ENCODE measurements around the gene LEFTY1. TPM values are rescaled to one million over a fixed set of nuclear protein-coding genes. Genes with fewer than 3 reads are reported as not detected.

LEFTY1 gene
- total and polyA plus RNA-seq, 3 experiments from 2014 or later: 0.21 TPM; not detected in 2

DNA sequence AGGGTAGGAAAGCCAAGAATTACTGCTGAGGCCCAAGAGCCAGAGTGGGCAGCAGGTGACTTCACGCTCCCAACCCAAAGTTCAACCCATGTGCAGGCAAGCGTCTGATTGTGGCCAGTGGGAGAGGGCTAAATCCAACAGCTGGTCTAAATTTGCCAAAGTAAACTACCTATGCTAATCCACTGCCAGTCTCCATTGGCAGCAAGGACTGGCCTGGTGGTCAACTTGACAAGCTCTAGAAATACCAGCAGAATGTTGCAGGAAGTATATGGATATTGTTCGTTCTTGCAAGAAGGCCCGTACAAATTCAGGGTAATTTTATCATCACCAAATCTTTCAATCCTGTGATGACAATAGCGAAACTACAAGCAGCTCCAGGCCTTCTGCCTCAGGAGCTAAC, 8.3 kb downstream of the LEFTY1 start:
- DNase-seq: no peak
- Mint-ChIP-seq H3K27ac (peak overlapping the region; percentile 90 to 97 (median 94)), H3K27me3 (no peaks in the 10 kb centered on the region), H3K9me3 (no peaks in the 10 kb centered on the region), H3K4me3 (peak overlapping the region; percentile 94 to 99 (median 97)), H3K4me1 (peaks cover 62 to 68% (median 67%) of the 10 kb centered on the region in 3 donors), H3K36me3 (peaks cover 0 to 59% (median 8%) of the 10 kb centered on the region in 3 donors)
- Histone ChIP-seq H3K27ac (ENCODE audit: low read depth, low read length) (peak overlapping the region; percentile 95), H3K36me3 (ENCODE audit: insufficient read depth, low read length) (peaks cover 22% of the 10 kb centered on the region), H3K4me3 (ENCODE audit: low read length) (peak overlapping the region; percentile 92), H3K9me3 (ENCODE audit: low read length) (no peaks in the 10 kb centered on the region), H3K4me1 (ENCODE audit: insufficient read depth, low read length) (peaks cover 63% of the 10 kb centered on the region), H3K27me3 (ENCODE audit: insufficient read depth, low read length, poor library complexity, severe bottlenecking) (no peaks in the 10 kb centered on the region)
- ChIA-PET CTCF (interaction anchor here (0.6 to 7.9 kb wide), 10 partner anchors 9 to 405 kb away, joined by 3 to 117 read pairs (median 6); partner anchors contain the start of genes PYCR2 and SRP9), POLR2A (interaction anchor here (0.6 to 4.8 kb wide), 9 partner anchors 9 to 579 kb away, joined by 3 to 95 read pairs (median 14); partner anchors contain the start of genes PYCR2 and SRP9)

DNA sequence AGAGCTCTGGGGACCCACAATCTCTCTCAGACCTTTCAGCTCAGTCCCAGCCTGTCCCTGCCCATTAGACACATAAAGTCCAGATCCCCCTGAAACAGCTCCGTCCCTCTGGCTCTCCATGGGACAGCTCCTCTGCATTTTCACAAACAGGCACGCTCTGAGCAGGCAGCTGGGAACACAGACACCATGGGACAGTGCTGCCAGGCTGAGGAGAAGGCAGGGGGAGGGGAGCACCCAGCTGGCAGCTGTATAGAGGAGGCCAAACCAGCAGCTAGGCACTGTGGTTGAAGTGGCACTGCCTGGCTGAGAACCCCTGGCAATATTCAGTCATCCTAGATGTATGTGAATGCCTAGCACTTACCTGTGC, 8.7 kb downstream of the LEFTY1 start:
- Mint-ChIP-seq H3K9me3 (no peaks in the 10 kb centered on the region), H3K4me3 (peak overlapping the region; percentile 94 to 99 (median 97)), H3K36me3 (peaks cover 0 to 63% (median 8%) of the 10 kb centered on the region in 3 donors), H3K4me1 (peaks cover 66 to 72% (median 71%) of the 10 kb centered on the region in 3 donors), H3K27me3 (no peaks in the 10 kb centered on the region), H3K27ac (peak overlapping the region; percentile 90 to 96 (median 94))
- ChIA-PET CTCF (interaction anchor here (0.6 to 7.9 kb wide), 7 partner anchors 10 to 102 kb away, joined by 3 to 117 read pairs (median 5); partner anchors contain the start of genes PYCR2 and SRP9), POLR2A (interaction anchor here (0.9 to 4.8 kb wide), 5 partner anchors 14 to 413 kb away, joined by 3 to 95 read pairs (median 14); partner anchors contain the start of genes PYCR2 and SRP9)
- H3K27ac ChIP-seq (ENCODE audit: low read depth, low read length): no peak overlapping the region
- DNase-seq: no peak
- H3K4me3 ChIP-seq (ENCODE audit: low read length): peak overlapping the region; percentile 92
- H3K36me3 ChIP-seq (ENCODE audit: insufficient read depth, low read length): peaks cover 25% of the 10 kb centered on the region
- no peaks in the 10 kb centered on the region for H3K9me3 ChIP-seq (ENCODE audit: low read length)
- H3K4me1 ChIP-seq (ENCODE audit: insufficient read depth, low read length): peaks cover 67% of the 10 kb centered on the region
- no peaks in the 10 kb centered on the region for H3K27me3 ChIP-seq (ENCODE audit: insufficient read depth, low read length, poor library complexity, severe bottlenecking)

DNA sequence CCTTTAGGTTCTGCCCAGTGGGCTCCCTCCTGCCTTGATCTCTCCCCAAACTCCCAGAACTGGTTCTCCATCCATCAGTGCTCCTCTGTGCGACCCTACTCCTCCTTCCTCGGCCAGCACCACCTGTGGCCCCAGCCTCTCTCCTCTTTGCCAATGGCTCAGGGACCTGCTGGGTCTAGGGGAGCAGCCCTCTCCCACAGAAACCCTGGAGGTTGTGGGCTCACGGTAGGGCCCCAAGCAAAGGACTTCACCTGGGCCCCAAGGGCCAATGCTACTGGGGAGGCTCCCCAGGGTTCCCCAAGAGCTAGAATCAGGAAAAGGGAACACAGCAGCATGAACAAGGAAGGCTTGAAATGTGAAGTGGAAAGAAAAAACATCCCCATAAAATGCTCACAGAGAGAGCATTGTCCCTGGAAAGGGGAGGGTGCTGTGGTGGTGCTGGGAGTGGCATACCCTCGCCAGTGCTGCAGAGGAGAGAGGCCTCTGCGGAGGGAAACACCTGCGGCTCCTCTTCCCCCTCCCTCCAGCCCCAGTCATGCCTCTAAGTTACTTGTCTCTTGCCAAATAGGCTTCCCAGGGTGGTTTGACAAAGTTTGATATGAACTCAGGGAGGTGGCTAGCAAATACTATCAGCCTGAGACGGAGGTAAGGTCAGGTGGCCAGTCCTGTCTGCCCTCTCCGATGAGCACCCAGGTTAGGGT, 9.3 kb downstream of the LEFTY1 start:
- POLR2A ChIA-PET: interaction anchor here (1.0 to 4.8 kb wide), 4 partner anchors 13 to 101 kb away, joined by 3 to 95 read pairs (median 20); partner anchors contain the start of genes PYCR2 and SRP9
- Mint-ChIP-seq H3K36me3 (peaks cover 0 to 69% (median 8%) of the 10 kb centered on the region in 3 donors), H3K4me3 (peak overlapping the region; percentile 94 to 99 (median 97)), H3K27me3 (no peaks in the 10 kb centered on the region), H3K27ac (peak overlapping the region; percentile 78 to 96 (median 94)), H3K4me1 (peaks cover 72 to 75% (median 74%) of the 10 kb centered on the region in 3 donors), H3K9me3 (no peaks in the 10 kb centered on the region)
- no peak for DNase-seq
- Histone ChIP-seq H3K36me3 (ENCODE audit: insufficient read depth, low read length) (peaks cover 28% of the 10 kb centered on the region), H3K4me1 (ENCODE audit: insufficient read depth, low read length) (peaks cover 69% of the 10 kb centered on the region), H3K27me3 (ENCODE audit: insufficient read depth, low read length, poor library complexity, severe bottlenecking) (no peaks in the 10 kb centered on the region), H3K4me3 (ENCODE audit: low read length) (peak overlapping the region; percentile 92), H3K27ac (ENCODE audit: low read depth, low read length) (no peak overlapping the region), H3K9me3 (ENCODE audit: low read length) (no peaks in the 10 kb centered on the region)
- CTCF ChIA-PET: interaction anchor here (0.6 to 7.9 kb wide), 4 partner anchors 17 to 45 kb away, joined by 3 to 117 read pairs (median 30); partner anchors contain the start of gene PYCR2

DNA sequence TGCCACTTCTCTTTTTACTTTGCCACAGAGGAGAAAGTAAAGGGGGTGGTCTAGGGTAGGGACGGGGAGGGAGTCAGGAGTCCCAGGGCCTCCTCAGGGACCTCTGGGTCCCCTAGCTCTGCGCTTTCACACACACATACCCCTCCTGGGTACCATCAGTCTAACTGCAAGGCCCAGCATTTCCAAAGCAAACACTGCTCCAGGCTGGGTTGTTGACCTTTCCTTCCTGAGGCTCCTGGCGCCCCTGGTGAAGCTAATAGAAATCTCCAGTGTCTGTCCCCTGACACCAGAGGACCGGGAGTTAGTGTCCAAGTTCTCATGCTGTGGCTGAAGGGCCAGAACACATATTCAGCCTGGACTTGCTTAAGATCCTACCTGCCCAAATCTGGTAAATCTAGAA, 10.7 kb downstream of the LEFTY1 start:
- ChIA-PET CTCF (interaction anchor here (0.7 to 7.9 kb wide), 4 partner anchors 19 to 404 kb away, joined by 3 to 117 read pairs (median 6); no protein-coding TSS in a partner anchor), POLR2A (interaction anchor here (0.6 kb wide), 1 partner anchor 99 kb away, joined by 6 read pairs; no protein-coding TSS in a partner anchor)
- H3K27ac Mint-ChIP-seq: peak overlapping the region; percentile 78 to 94 (median 90)
- H3K36me3 Mint-ChIP-seq: peaks cover 4 to 82% (median 13%) of the 10 kb centered on the region in 3 donors
- Histone ChIP-seq H3K4me1 (ENCODE audit: insufficient read depth, low read length) (peaks cover 62% of the 10 kb centered on the region), H3K27me3 (ENCODE audit: insufficient read depth, low read length, poor library complexity, severe bottlenecking) (no peaks in the 10 kb centered on the region), H3K36me3 (ENCODE audit: insufficient read depth, low read length) (peaks cover 42% of the 10 kb centered on the region), H3K4me3 (ENCODE audit: low read length) (peak overlapping the region; percentile 92), H3K27ac (ENCODE audit: low read depth, low read length) (no peak overlapping the region), H3K9me3 (ENCODE audit: low read length) (no peaks in the 10 kb centered on the region)
- DNase-seq: no peak
- H3K27me3 Mint-ChIP-seq: no peaks in the 10 kb centered on the region
- H3K4me1 Mint-ChIP-seq: peaks cover 72 to 78% (median 73%) of the 10 kb centered on the region in 3 donors
- H3K9me3 Mint-ChIP-seq: no peaks in the 10 kb centered on the region
- H3K4me3 Mint-ChIP-seq: peak overlapping the region; percentile 56 to 99 (median 97)

DNA sequence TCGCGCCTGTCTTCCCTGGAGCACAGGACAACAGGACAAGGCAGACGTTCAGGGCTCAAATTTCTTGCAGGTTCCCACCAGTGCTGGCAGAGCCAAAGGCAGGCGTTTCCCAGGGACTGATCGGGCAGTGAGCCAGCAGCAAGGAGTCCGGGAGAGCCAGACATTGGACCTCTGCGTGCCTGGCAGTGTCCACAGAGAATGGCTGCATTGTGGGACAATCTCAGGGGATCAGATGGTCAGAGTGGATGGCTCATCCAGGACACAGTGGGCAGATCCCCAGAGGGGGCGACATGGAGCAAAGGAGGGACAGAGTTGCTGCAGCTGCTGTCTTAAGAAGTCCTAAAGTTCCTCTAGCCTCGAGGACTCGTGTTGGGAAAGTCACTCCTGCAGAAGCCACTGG, 11.4 kb downstream of the LEFTY1 start:
- peaks cover 47% of the 10 kb centered on the region for H3K36me3 ChIP-seq (ENCODE audit: insufficient read depth, low read length)
- H3K36me3 Mint-ChIP-seq: peaks cover 4 to 85% (median 16%) of the 10 kb centered on the region in 3 donors
- H3K4me1 Mint-ChIP-seq: peaks cover 73 to 80% (median 75%) of the 10 kb centered on the region in 3 donors
- peak in 1 of 5 donors; percentile 57 for DNase-seq
- CTCF ChIA-PET: interaction anchor here (0.9 to 7.9 kb wide), 9 partner anchors 11 to 403 kb away, joined by 3 to 117 read pairs (median 3); partner anchors contain the start of genes PYCR2 and SRP9
- no peaks in the 10 kb centered on the region for H3K9me3 ChIP-seq (ENCODE audit: low read length)
- no peaks in the 10 kb centered on the region for H3K9me3 Mint-ChIP-seq
- H3K4me1 ChIP-seq (ENCODE audit: insufficient read depth, low read length): peaks cover 61% of the 10 kb centered on the region
- H3K4me3 Mint-ChIP-seq: peak overlapping the region; percentile 19 to 97 (median 65)
- peak overlapping the region; percentile 64 to 94 (median 90) for H3K27ac Mint-ChIP-seq
- no peak overlapping the region for H3K4me3 ChIP-seq (ENCODE audit: low read length)
- H3K27ac ChIP-seq (ENCODE audit: low read depth, low read length): no peak overlapping the region
- POLR2A ChIA-PET: interaction anchor here (0.5 to 1.5 kb wide), 2 partner anchors 23 to 68 kb away, joined by 3 read pairs; no protein-coding TSS in a partner anchor
- no peaks in the 10 kb centered on the region for H3K27me3 ChIP-seq (ENCODE audit: insufficient read depth, low read length, poor library complexity, severe bottlenecking)
- H3K27me3 Mint-ChIP-seq: no peaks in the 10 kb centered on the region

DNA sequence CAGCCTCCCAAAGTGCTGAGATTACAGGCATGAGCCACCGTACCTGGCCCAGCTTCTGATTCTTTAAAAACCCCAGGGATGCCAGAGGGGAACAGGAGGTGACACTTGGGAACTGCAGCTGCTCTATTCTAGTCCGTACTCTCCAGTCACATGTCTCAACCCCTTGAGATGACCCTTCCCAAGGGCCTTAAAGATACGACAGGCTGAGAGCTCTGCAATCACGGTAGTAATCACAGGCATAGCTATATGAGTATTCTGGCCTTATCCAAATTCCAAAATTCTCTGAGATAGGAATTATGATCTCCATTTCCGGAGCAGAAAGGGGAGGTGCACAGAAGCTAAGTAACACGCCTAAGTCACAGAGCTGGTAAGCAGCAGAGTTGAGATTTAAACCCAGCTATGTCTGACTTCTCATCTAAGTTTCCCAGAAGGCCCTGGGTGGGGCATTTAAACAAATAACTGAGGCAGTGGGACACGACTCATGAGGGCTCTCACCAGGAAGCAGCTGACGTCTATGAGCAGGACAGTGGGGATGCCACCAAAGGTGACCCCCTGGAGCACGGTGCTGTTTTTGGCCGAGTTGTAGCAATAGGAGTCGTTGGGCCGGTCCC, 11.9 kb downstream of the LEFTY1 start:
- Histone ChIP-seq H3K9me3 (ENCODE audit: low read length) (no peaks in the 10 kb centered on the region), H3K4me1 (ENCODE audit: insufficient read depth, low read length) (peaks cover 64% of the 10 kb centered on the region), H3K4me3 (ENCODE audit: low read length) (no peak overlapping the region), H3K27ac (ENCODE audit: low read depth, low read length) (no peak overlapping the region), H3K36me3 (ENCODE audit: insufficient read depth, low read length) (peaks cover 50% of the 10 kb centered on the region), H3K27me3 (ENCODE audit: insufficient read depth, low read length, poor library complexity, severe bottlenecking) (no peaks in the 10 kb centered on the region)
- Mint-ChIP-seq H3K4me1 (peaks cover 76 to 85% (median 79%) of the 10 kb centered on the region in 3 donors), H3K36me3 (peaks cover 4 to 86% (median 16%) of the 10 kb centered on the region in 3 donors), H3K9me3 (no peaks in the 10 kb centered on the region), H3K4me3 (peak overlapping the region in 5 of 7 donors; percentile 5 to 72 (median 14)), H3K27me3 (no peaks in the 10 kb centered on the region), H3K27ac (peak overlapping the region in 6 of 8 donors; percentile 23 to 94 (median 90))
- ChIA-PET POLR2A (interaction anchor here (0.5 to 1.5 kb wide), 2 partner anchors 22 to 69 kb away, joined by 3 read pairs; no protein-coding TSS in a partner anchor), CTCF (interaction anchor here (0.9 to 7.9 kb wide), 9 partner anchors 10 to 402 kb away, joined by 3 to 117 read pairs (median 3); partner anchors contain the start of genes PYCR2 and SRP9)
- no peak for DNase-seq

DNA sequence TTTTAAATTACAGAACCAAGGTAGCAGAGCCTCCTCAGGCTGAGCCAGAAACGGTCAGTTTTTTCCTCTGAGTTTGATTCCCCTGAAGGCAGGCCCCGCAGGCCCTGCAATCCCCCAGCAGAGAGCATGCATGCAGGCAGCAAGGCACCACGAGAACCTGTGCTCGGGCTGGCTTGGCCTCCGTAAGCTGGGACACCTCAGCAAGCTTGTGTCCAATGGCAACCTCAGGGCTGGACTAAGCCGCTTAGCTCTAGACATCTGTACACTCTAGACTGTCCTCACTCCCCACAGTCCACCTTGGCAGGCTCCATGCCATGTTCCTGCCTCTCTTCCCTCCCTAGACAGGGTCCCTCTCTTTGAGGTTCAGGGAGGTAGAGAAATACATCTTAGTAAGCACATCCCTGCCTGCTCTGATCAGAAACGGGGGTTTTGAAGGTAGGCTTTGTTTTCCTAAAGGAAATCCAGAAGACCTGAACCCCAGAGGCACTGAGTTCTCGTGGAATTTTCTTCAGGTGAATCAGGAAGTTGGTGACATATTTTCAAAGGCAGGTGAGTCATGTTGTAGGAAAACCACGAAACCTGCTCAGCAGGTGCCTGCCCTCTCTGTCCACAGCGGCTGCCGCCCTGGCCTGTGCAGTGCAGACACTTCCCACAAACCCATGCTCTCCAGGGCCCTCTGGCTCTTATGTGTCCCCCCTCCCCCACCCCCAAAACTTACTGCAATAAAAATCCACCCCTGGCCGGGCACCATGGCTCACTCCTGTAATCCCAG, 13.7 kb downstream of the LEFTY1 start:
- POLR2A ChIA-PET: no interaction called here
- Mint-ChIP-seq H3K4me1 (peaks cover 78 to 87% (median 86%) of the 10 kb centered on the region in 3 donors), H3K9me3 (no peaks in the 10 kb centered on the region), H3K27me3 (no peaks in the 10 kb centered on the region), H3K27ac (peak overlapping the region; percentile 37 to 90 (median 68)), H3K4me3 (peak overlapping the region in 4 of 7 donors; percentile 23 to 68 (median 36)), H3K36me3 (peaks cover 4 to 93% (median 22%) of the 10 kb centered on the region in 3 donors)
- Histone ChIP-seq H3K27ac (ENCODE audit: low read depth, low read length) (no peak overlapping the region), H3K36me3 (ENCODE audit: insufficient read depth, low read length) (peaks cover 68% of the 10 kb centered on the region), H3K4me1 (ENCODE audit: insufficient read depth, low read length) (peaks cover 57% of the 10 kb centered on the region), H3K27me3 (ENCODE audit: insufficient read depth, low read length, poor library complexity, severe bottlenecking) (no peaks in the 10 kb centered on the region), H3K4me3 (ENCODE audit: low read length) (no peak overlapping the region), H3K9me3 (ENCODE audit: low read length) (no peaks in the 10 kb centered on the region)
- CTCF ChIA-PET: interaction anchor here (0.6 to 2.1 kb wide), 3 partner anchors 16 to 36 kb away, joined by 3 to 10 read pairs (median 5); no protein-coding TSS in a partner anchor
- no peak for DNase-seq
